Measurements from ENCODE around the gene EPB41L2.
"Not testable (repeated sequence)": the region's sequence is repeated elsewhere in the genome, so short reads cannot be mapped to it uniquely, and the experiment has no call there.

The EPB41L2 gene

GRCh38 chr6:131009790-131010189 lies 53.3 kb downstream of the EPB41L2 start:
- H3K4me1 ChIP-seq (ENCODE audit: control insufficient read depth, insufficient read depth, low read length), result peaks cover 5% of the 10 kb centered on the region
- H3K9me3 ChIP-seq (ENCODE audit: control insufficient read depth, insufficient read depth, low read length), result peaks cover 4% of the 10 kb centered on the region
- H3K27me3 ChIP-seq (ENCODE audit: control insufficient read depth, insufficient read depth, low read length), result no peaks in the 10 kb centered on the region
- no peaks in the 10 kb centered on the region for H3K36me3 ChIP-seq (ENCODE audit: control insufficient read depth, insufficient read depth, low read length)
- H3K4me3 ChIP-seq (ENCODE audit: low read depth, low read length), result no peak overlapping the region
- no peak overlapping the region for H3K9ac ChIP-seq (ENCODE audit: low read depth, low read length)

GRCh38 chr6:131008965-131009364 lies 54.1 kb downstream of the EPB41L2 start:
- H3K9ac ChIP-seq (ENCODE audit: low read depth, low read length); H3K27me3 ChIP-seq (ENCODE audit: control insufficient read depth, insufficient read depth, low read length); H3K36me3 ChIP-seq (ENCODE audit: control insufficient read depth, insufficient read depth, low read length); H3K4me1 ChIP-seq (ENCODE audit: control insufficient read depth, insufficient read depth, low read length); H3K4me3 ChIP-seq (ENCODE audit: low read depth, low read length); H3K9me3 ChIP-seq (ENCODE audit: control insufficient read depth, insufficient read depth, low read length): not testable (repeated sequence)

GRCh38 chr6:131007964-131008363 lies 55.1 kb downstream of the EPB41L2 start:
- H3K9me3 ChIP-seq (ENCODE audit: control insufficient read depth, insufficient read depth, low read length); H3K36me3 ChIP-seq (ENCODE audit: control insufficient read depth, insufficient read depth, low read length); H3K4me3 ChIP-seq (ENCODE audit: low read depth, low read length); H3K9ac ChIP-seq (ENCODE audit: low read depth, low read length); H3K4me1 ChIP-seq (ENCODE audit: control insufficient read depth, insufficient read depth, low read length); H3K27me3 ChIP-seq (ENCODE audit: control insufficient read depth, insufficient read depth, low read length): not testable (repeated sequence)

DNA sequence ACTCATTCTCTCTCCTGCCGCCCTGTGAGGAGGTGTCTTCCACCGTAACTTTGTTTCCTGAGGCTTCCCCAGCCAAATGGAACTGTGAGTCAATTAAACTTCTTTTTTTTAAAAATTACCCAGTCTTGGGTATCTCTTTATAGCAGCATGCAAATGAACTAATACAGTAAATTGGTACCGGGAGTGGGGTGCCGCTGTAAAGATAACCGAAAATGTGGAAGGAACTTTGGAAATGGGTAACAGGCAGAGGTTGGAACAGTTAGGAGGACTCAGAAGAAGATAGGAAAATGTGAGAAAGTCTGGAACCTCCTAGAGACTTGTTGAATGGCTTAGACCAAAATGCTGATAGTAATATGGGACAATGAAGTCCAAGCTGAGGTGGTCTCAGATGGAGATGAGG lies 55.8 kb downstream of the EPB41L2 start:
- H3K4me1 ChIP-seq (ENCODE audit: control insufficient read depth, insufficient read depth, low read length), result peaks cover 8% of the 10 kb centered on the region
- no peaks in the 10 kb centered on the region for H3K36me3 ChIP-seq (ENCODE audit: control insufficient read depth, insufficient read depth, low read length)
- no peak overlapping the region for H3K4me3 ChIP-seq (ENCODE audit: low read depth, low read length)
- peaks cover 4% of the 10 kb centered on the region for H3K9me3 ChIP-seq (ENCODE audit: control insufficient read depth, insufficient read depth, low read length)
- no peaks in the 10 kb centered on the region for H3K27me3 ChIP-seq (ENCODE audit: control insufficient read depth, insufficient read depth, low read length)
- H3K9ac ChIP-seq (ENCODE audit: low read depth, low read length), result no peak overlapping the region

DNA sequence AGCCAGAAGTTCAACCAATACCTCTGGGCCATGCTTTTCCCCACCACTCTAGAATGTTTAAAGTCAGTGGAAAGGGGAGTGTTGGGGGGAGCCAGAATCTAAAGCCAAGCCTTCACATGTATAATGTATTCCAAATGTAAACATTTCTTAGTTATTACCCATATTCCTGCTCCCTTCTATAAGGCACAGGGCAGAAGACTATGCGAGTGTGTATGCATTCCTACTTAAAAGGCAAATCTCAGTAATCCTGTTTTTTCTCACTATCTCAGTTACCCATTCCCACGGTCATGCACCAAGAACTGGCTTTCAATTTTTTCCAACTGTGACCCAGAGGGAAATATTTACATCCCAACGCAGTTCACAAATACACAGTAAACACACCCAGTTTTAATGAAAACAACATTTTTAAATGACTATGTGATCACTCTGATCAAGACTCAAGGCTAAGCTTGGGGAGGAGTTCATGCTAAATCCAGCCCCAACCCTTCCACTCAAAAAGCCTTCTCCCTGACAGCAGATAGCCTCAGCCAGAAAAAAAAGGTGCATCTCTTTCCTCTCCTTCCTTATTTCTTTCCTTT lies 57.5 kb downstream of the EPB41L2 start:
- Histone ChIP-seq H3K4me3 (ENCODE audit: low read depth, low read length) (no peak overlapping the region), H3K27me3 (ENCODE audit: control insufficient read depth, insufficient read depth, low read length) (no peaks in the 10 kb centered on the region), H3K9me3 (ENCODE audit: control insufficient read depth, insufficient read depth, low read length) (peaks cover 4% of the 10 kb centered on the region), H3K9ac (ENCODE audit: low read depth, low read length) (no peak overlapping the region), H3K36me3 (ENCODE audit: control insufficient read depth, insufficient read depth, low read length) (no peaks in the 10 kb centered on the region), H3K4me1 (ENCODE audit: control insufficient read depth, insufficient read depth, low read length) (peaks cover 11% of the 10 kb centered on the region)

GRCh38 chr6:131004936-131005335 lies 58.1 kb downstream of the EPB41L2 start:
- no peak overlapping the region for H3K9ac ChIP-seq (ENCODE audit: low read depth, low read length)
- H3K36me3 ChIP-seq (ENCODE audit: control insufficient read depth, insufficient read depth, low read length), result no peaks in the 10 kb centered on the region
- peaks cover 4% of the 10 kb centered on the region for H3K9me3 ChIP-seq (ENCODE audit: control insufficient read depth, insufficient read depth, low read length)
- H3K27me3 ChIP-seq (ENCODE audit: control insufficient read depth, insufficient read depth, low read length), result no peaks in the 10 kb centered on the region
- no peak overlapping the region for H3K4me3 ChIP-seq (ENCODE audit: low read depth, low read length)
- peaks cover 11% of the 10 kb centered on the region for H3K4me1 ChIP-seq (ENCODE audit: control insufficient read depth, insufficient read depth, low read length)

- H3K4me1 ChIP-seq (ENCODE audit: control insufficient read depth, insufficient read depth, low read length), result peaks cover 11% of the 10 kb centered on the region
- no peaks in the 10 kb centered on the region for H3K36me3 ChIP-seq (ENCODE audit: control insufficient read depth, insufficient read depth, low read length)
- H3K4me3 ChIP-seq (ENCODE audit: low read depth, low read length), result no peak overlapping the region
- no peak overlapping the region for H3K9ac ChIP-seq (ENCODE audit: low read depth, low read length)
- peaks cover 4% of the 10 kb centered on the region for H3K9me3 ChIP-seq (ENCODE audit: control insufficient read depth, insufficient read depth, low read length)
- no peaks in the 10 kb centered on the region for H3K27me3 ChIP-seq (ENCODE audit: control insufficient read depth, insufficient read depth, low read length)
Measured at GRCh38 chr6:131004387-131004755, 58.7 kb downstream of the EPB41L2 start.

DNA sequence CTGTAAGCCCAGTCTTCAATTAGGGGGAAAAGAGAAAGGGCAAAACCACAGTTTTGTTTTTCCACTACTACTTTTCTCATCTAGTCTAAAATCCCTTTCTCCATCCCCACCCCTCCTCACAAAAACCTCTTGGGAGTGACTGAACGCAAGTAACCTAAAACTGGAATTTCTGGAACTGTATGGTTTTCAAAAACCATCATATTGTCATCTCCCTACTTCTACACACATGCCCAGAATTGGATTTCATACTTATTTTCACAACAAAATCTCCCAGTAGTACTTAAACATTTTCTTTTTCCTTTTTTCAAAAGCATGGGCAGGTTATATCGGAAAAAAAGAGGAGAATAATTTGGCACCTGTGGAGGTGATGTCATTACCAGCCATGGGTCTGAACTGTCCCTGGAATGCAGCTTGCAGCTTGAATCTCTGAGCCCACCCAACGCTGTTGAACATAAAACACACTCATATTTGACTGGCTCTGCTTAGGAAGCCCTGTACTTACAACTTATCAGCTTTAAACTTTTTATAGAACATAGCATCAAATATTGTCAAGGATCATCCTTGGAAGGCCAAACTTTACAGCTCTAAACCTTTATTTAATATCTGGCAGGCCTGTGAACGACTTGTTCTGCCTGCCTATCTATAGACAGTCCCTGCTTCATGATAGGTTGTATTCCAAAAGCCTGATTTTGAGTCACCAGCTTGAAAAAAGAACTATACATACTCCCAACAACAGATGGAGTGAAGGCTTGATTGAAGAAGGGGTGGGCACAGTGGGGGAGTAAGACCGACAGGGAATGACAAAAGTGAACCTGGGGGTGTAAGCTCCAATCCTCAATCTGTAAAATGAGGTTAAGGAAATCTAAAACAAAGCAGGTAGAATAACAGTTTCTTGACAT lies 59.3 kb downstream of the EPB41L2 start:
- Histone ChIP-seq H3K4me1 (ENCODE audit: control insufficient read depth, insufficient read depth, low read length) (peaks cover 11% of the 10 kb centered on the region), H3K4me3 (ENCODE audit: low read depth, low read length) (no peak overlapping the region), H3K9ac (ENCODE audit: low read depth, low read length) (no peak overlapping the region), H3K36me3 (ENCODE audit: control insufficient read depth, insufficient read depth, low read length) (no peaks in the 10 kb centered on the region), H3K27me3 (ENCODE audit: control insufficient read depth, insufficient read depth, low read length) (no peaks in the 10 kb centered on the region), H3K9me3 (ENCODE audit: control insufficient read depth, insufficient read depth, low read length) (peaks cover 4% of the 10 kb centered on the region)

DNA sequence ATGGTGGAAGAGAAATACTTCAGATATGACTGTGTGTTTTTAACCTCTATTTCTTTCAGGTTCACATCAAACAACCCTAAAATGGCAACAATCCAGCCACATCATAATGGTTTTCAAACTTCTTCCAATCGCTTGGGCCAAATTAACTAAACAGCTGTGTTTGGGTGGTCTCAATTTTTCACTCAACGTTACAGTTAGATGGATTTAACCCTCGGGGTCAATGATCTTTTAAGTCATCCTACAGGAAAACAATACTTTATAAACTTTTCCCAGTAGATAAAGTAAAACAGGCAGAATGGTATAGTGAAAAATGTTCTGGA lies 60.4 kb downstream of the EPB41L2 start:
- peaks cover 11% of the 10 kb centered on the region for H3K4me1 ChIP-seq (ENCODE audit: control insufficient read depth, insufficient read depth, low read length)

GRCh38 chr6:131001945-131002660 lies 60.9 kb downstream of the EPB41L2 start:
- peaks cover 17% of the 10 kb centered on the region for H3K4me1 ChIP-seq (ENCODE audit: control insufficient read depth, insufficient read depth, low read length)
- no peaks in the 10 kb centered on the region for H3K36me3 ChIP-seq (ENCODE audit: control insufficient read depth, insufficient read depth, low read length)
- H3K9ac ChIP-seq (ENCODE audit: low read depth, low read length), result no peak overlapping the region
- H3K27me3 ChIP-seq (ENCODE audit: control insufficient read depth, insufficient read depth, low read length), result no peaks in the 10 kb centered on the region
- H3K9me3 ChIP-seq (ENCODE audit: control insufficient read depth, insufficient read depth, low read length), result no peaks in the 10 kb centered on the region
- H3K4me3 ChIP-seq (ENCODE audit: low read depth, low read length), result no peak overlapping the region

More for the DNA sequence above, 60.4 kb downstream of the EPB41L2 start:
- Histone ChIP-seq H3K9ac (ENCODE audit: low read depth, low read length) (no peak overlapping the region), H3K36me3 (ENCODE audit: control insufficient read depth, insufficient read depth, low read length) (no peaks in the 10 kb centered on the region), H3K27me3 (ENCODE audit: control insufficient read depth, insufficient read depth, low read length) (no peaks in the 10 kb centered on the region), H3K4me3 (ENCODE audit: low read depth, low read length) (no peak overlapping the region), H3K9me3 (ENCODE audit: control insufficient read depth, insufficient read depth, low read length) (peaks cover 4% of the 10 kb centered on the region)

- Histone ChIP-seq H3K9ac (ENCODE audit: low read depth, low read length) (no peak overlapping the region), H3K4me1 (ENCODE audit: control insufficient read depth, insufficient read depth, low read length) (peaks cover 20% of the 10 kb centered on the region), H3K4me3 (ENCODE audit: low read depth, low read length) (no peak overlapping the region)
Measured at GRCh38 chr6:131001111-131001736, 61.8 kb downstream of the EPB41L2 start.

More at GRCh38 chr6:131001111-131001736, 61.8 kb downstream of the EPB41L2 start:
- no peaks in the 10 kb centered on the region for H3K27me3 ChIP-seq (ENCODE audit: control insufficient read depth, insufficient read depth, low read length)
- H3K36me3 ChIP-seq (ENCODE audit: control insufficient read depth, insufficient read depth, low read length), result no peaks in the 10 kb centered on the region
- no peaks in the 10 kb centered on the region for H3K9me3 ChIP-seq (ENCODE audit: control insufficient read depth, insufficient read depth, low read length)
